ENCODE results near the gene OR4A16. TPM values are rescaled to one million over a fixed set of nuclear protein-coding genes. Genes with fewer than 3 reads are reported as not detected.

The OR4A16 gene
- total RNA-seq, 1 experiment from 2014 or later = not detected

GRCh38 chr11:55357560-55358184 lies 14.7 kb downstream of the OR4A16 start:
- peaks cover 4% of the 10 kb centered on the region for H3K36me3 Mint-ChIP-seq (ENCODE audit: insufficient read depth, unreplicated experiment)
- H3K27me3 Mint-ChIP-seq (ENCODE audit: insufficient read depth, unreplicated experiment) = no peaks in the 10 kb centered on the region
- H3K4me3 Mint-ChIP-seq (ENCODE audit: unreplicated experiment) = no peak overlapping the region
- BruUV-seq (replicated peaks) = no TSS peak
- CTCF ChIA-PET = interaction anchor here (0.6 kb wide), 2 partner anchors 31 to 345 kb away, joined by 3 read pairs; no protein-coding TSS in a partner anchor
- peaks cover 36% of the 10 kb centered on the region for H3K9me3 Mint-ChIP-seq (ENCODE audit: unreplicated experiment)
- TF ChIP-seq CTCF (IDR thresholded peaks at IDR 0.05; ENCODE audit: unreplicated experiment) = no peak
- no peaks in the 10 kb centered on the region for H3K4me1 Mint-ChIP-seq (ENCODE audit: insufficient read depth, unreplicated experiment)
- no peak overlapping the region for H3K27ac Mint-ChIP-seq (ENCODE audit: low read depth, unreplicated experiment)
- intact Hi-C loops (cut with micrococcal nuclease) = no loop called here
- POLR2A ChIA-PET = no interaction called here
- no peak for DNase-seq (ENCODE audit: unreplicated experiment)

- Mint-ChIP-seq H3K36me3 (ENCODE audit: insufficient read depth, unreplicated experiment) (no peaks in the 10 kb centered on the region), H3K4me1 (ENCODE audit: insufficient read depth, unreplicated experiment) (no peaks in the 10 kb centered on the region), H3K27me3 (ENCODE audit: insufficient read depth, unreplicated experiment) (no peaks in the 10 kb centered on the region), H3K27ac (ENCODE audit: low read depth, unreplicated experiment) (no peak within 1 kb of the TSS), H3K9me3 (ENCODE audit: unreplicated experiment) (peaks cover 52% of the 10 kb centered on the region), H3K4me3 (ENCODE audit: unreplicated experiment) (no peak within 1 kb of the TSS)
- ChIA-PET POLR2A (no interaction called here), CTCF (no interaction called here)
- intact Hi-C loops (cut with micrococcal nuclease) = no loop called here
- DNase-seq (ENCODE audit: unreplicated experiment) = no peak
- no peak for TF ChIP-seq CTCF (IDR thresholded peaks at IDR 0.05; ENCODE audit: unreplicated experiment)
- no TSS peak for BruUV-seq (replicated peaks)
Observed at GRCh38 chr11:55367674-55368073, 24.7 kb downstream of the OR4A16 start, which contains the start of gene OR4A15. Gene OR4A15 (plus strand): TSS chr11:55367974. CDS start chr11:55367974, 0 bp downstream.

Other genes with a start within 250 kb of the OR4A16 start
- gene TRIM48, start 81.0 kb upstream of the OR4A16 start, total RNA-seq (2022) = not detected in 2 replicates
- gene OR4A15, start 24.8 kb downstream of the OR4A16 start, total RNA-seq (2022) = not detected in 2 replicates
- gene OR4C15, start 211.3 kb downstream of the OR4A16 start, total RNA-seq (2022) = not detected in 2 replicates
- gene OR4C16, start 228.9 kb downstream of the OR4A16 start, total RNA-seq (2022) = not detected in 2 replicates

All from MCF 10A (cell line).